DND-41 (cell line): ENCODE results near the gene AATK.

Experiments used
- EZH2 ChIP-seq: IDR thresholded peaks from 3 replicates; pipeline ENCODE4 v1.6.1; 2012; ENCODE audit warnings: borderline replicate concordance, low read depth, mild to moderate bottlenecking, moderate library complexity, low read length, inconsistent platforms; ENCODE audit not compliant: severe bottlenecking
- TF ChIP-seq, protein P1 (sequence below): IDR thresholded peaks from 2 replicates; pipeline ENCODE4 v1.5.1; 2012; ENCODE audit warnings: borderline replicate concordance, low read length, moderate library complexity, mild to moderate bottlenecking; ENCODE audit not compliant: poor library complexity, severe bottlenecking; ENCODE audit errors: extremely low read depth

DNA sequence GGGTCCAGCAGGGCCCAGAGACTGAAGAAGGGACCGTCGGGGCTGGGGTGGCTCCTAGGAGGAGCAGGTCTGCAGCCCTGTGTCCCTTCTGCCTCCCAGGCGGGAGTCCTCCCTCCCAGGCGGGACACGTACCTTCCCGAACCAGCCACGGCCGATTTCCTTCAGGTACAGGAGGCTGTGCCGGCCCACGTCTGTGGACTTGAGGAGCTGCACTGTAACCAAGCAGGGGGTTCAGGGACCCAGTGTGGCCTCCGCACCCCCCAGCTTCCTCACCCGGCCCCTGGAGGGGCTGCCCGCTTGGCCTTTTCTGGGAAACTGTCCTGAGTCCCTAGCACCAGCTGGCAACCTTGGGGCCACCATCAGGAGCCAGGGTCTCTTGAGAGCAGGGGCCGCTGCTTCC is 37.7 kb downstream of the AATK start:
- no peak for TF ChIP-seq EZH2
- TF ChIP-seq, protein P1, sequence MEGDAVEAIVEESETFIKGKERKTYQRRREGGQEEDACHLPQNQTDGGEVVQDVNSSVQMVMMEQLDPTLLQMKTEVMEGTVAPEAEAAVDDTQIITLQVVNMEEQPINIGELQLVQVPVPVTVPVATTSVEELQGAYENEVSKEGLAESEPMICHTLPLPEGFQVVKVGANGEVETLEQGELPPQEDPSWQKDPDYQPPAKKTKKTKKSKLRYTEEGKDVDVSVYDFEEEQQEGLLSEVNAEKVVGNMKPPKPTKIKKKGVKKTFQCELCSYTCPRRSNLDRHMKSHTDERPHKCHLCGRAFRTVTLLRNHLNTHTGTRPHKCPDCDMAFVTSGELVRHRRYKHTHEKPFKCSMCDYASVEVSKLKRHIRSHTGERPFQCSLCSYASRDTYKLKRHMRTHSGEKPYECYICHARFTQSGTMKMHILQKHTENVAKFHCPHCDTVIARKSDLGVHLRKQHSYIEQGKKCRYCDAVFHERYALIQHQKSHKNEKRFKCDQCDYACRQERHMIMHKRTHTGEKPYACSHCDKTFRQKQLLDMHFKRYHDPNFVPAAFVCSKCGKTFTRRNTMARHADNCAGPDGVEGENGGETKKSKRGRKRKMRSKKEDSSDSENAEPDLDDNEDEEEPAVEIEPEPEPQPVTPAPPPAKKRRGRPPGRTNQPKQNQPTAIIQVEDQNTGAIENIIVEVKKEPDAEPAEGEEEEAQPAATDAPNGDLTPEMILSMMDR = no peak
